Stromal cell of bone marrow (primary cell): ENCODE data around the gene TPT1.
"Not testable (repeated sequence)": the region's sequence is repeated elsewhere in the genome, so short reads cannot be mapped to it uniquely, and the experiment has no call there.

Experiments used
- DNase-seq: peaks from one replicate; pipeline ENCODE4 v3.0.0-alpha.2; 2012; ENCODE audit warnings: low read depth

The TPT1 gene

GRCh38 chr13:45341034-45341798, at the start of gene TPT1:
Gene TPT1, minus strand, starts transcription at chr13:45341183. Its CDS starts 114 bp downstream, at chr13:45341069.
- peak; percentile 95 for DNase-seq

GRCh38 chr13:45390348-45390747, 49.4 kb upstream of the TPT1 start:
- DNase-seq = not testable (repeated sequence)

DNA sequence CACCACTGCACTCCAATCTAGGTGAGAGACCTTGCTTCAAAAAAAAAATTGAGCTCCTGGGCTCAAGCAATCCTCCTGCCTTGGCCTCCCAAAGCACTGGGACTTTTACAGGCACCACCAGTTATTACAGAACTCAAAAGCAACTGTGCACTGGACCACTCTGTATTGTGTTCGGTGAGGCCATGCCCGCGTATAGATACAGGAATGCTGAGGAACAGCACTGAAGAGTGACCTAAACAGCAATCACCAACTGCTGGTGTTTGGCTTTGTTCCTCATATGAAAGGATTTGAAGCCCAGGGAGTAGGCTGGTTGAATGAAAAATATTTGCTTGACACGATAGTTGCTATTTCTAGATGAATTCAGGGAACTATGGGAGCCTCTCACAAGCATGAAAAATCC, 47.7 kb upstream of the TPT1 start:
- no peak for DNase-seq

DNA sequence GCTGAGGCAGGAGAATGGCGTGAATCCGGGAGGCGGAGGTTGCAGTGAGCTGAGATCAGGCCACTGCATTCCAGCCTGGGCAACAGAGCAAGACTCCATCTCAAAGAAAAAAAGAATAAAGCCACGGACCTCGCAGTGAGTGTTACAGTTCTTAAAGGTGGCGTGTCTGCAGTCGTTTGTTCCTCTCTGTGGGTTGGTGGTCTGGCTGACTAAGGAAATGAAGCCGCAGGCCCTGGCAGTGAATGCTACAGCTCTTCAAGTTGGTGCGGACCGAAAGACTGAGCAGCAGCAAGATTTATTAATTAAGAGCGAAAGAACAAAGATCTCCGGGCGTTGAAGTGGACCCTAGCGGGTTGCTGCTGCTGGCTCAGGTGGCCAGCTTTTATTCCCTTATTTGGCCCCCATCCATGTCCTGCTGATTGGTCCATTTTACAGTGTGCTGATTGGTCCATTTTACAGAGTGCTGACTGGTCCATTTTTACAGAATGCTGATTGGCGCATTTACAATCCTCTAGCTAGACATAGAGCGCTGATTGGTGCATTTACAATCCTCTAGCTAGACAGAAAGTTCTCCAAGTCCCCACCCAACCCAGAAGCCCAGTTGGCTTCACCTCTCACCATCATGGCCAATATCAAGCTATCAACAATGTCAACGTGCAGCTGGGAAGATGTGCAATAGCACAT, 46.1 kb upstream of the TPT1 start:
- DNase-seq = not testable (repeated sequence)

DNA sequence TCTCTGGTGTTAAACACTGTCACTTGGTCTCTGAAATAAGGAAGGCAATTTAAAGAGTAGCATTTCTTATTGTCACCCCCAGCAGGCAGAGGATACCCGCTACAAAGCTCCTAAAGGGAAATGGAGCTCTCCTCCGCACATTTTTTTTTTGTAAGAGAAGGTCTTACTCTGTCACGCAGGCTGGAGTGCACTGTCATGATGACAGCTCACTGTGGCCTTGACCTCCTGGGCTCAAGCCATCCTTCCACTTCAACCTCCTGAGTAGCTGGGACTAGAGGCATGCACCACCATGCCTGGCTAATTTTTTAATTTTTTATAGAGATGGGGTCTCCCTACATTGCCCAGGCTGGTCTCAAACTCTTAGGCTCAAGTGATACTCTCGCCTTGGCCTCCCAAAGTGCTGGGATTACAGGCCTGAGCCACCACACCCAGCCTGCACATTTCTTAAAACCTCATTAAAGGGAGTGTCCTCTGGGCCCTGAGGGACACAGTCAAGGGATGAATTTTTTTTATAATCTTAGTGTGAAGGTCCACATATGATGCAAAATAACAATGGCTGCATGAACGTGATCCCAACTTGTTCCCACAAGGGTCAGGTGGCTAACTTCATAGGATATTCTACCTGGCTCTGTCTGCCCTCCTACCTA, 45.0 kb upstream of the TPT1 start:
- DNase-seq = no peak

GRCh38 chr13:45385320-45385719, 44.3 kb upstream of the TPT1 start:
- DNase-seq = no peak

DNA sequence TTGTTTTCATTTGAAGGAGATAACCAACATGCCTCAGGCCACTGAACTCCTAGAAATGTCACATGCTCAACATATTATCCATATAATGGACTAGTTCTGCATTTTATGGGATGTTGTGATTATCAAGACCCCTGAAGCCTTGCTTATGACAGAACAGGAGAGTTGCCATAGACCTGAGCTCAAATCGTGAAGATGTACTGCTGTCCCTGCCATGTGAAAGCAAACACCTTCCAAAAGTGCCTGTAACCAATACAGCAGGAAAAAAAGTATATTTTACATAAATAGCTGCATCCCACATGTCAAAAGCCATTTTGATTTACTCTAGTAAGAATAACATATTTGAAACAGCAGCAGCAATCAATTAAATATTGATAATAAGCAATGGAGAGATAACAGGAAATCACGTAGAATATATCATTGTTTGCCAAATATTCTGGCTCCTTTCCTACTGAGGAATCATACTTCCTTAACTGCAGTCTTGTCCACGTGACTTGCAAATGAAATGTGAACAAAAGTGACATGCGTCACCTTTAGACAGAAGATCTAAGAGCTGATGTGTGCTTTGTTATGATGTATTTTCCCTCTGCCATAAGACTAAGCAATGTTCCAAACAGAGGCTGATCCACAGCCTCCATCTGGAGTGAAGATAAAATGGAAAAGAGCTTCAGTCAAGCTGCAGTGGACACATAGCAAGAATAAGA, 43.6 kb upstream of the TPT1 start:
- DNase-seq = no peak

- DNase-seq = not testable (repeated sequence)
Observed at GRCh38 chr13:45382739-45383138, 41.8 kb upstream of the TPT1 start.

- DNase-seq = no peak
Observed at GRCh38 chr13:45381196-45381595, 40.2 kb upstream of the TPT1 start.

- not testable (repeated sequence) for DNase-seq
Observed at GRCh38 chr13:45380708-45381107, 39.7 kb upstream of the TPT1 start.

DNA sequence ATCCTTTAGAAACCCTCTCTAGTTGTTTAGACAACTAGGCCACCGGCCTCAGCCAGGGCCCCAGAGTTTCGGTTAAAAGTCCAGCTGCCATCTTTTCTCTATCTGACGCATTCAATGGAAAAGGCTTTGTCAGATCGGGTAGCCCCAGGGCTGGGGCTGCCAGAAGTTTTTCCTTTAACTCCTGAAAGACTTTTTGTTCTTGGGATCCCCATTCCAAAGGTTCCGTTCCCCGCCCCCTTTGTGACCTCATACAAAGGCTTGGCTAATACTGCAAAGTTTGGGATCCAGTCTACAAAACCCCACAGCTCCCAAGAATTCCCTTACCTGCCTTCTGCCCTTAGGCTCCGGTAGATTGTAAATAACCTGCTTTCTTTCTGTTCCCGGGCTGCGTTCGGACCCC, 38.5 kb upstream of the TPT1 start:
- DNase-seq = not testable (repeated sequence)

GRCh38 chr13:45378786-45379185, 37.8 kb upstream of the TPT1 start:
- DNase-seq = not testable (repeated sequence)

GRCh38 chr13:45377314-45377713, 36.3 kb upstream of the TPT1 start:
- not testable (repeated sequence) for DNase-seq

DNA sequence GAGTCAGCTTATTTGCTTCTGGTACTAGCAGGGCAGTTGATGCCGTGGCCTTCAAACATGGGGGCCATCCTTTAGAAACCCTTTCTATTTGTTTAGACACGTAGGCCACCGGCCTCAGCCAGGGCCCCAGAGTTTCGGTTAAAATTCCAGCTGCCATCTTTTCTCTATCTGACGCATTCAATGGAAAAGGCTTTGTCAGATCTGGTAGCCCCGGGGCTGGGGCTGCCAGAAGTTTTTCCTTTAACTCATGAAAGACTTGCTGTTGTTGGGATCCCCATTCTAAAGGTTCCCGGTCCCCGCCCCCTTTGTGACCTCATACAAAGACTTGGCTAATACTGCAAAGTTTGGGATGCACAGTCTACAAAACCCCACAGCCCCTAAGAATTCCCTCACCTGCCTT, 35.7 kb upstream of the TPT1 start:
- not testable (repeated sequence) for DNase-seq

DNA sequence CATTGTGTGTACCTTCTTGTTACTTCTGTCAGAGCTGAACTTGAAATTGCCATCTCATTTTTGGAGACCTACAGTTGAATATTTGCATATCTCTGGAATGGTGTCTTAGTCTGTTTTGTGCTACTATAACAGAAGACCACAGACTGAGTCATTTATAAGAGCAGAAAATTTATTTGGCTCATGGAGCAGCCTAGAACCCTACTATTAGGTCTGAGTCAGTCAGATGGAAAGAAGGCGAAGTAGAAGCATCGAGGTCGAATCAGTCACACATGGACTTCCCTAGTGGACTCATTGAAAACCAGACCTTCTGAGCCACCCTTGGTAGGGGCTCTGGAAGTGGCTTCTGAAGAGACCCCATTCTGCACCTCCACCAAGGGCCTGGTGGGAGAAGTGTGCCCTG, 33.9 kb upstream of the TPT1 start:
- DNase-seq = peak; percentile 25

- DNase-seq = no peak
Observed at GRCh38 chr13:45373162-45373547, 32.2 kb upstream of the TPT1 start.

DNA sequence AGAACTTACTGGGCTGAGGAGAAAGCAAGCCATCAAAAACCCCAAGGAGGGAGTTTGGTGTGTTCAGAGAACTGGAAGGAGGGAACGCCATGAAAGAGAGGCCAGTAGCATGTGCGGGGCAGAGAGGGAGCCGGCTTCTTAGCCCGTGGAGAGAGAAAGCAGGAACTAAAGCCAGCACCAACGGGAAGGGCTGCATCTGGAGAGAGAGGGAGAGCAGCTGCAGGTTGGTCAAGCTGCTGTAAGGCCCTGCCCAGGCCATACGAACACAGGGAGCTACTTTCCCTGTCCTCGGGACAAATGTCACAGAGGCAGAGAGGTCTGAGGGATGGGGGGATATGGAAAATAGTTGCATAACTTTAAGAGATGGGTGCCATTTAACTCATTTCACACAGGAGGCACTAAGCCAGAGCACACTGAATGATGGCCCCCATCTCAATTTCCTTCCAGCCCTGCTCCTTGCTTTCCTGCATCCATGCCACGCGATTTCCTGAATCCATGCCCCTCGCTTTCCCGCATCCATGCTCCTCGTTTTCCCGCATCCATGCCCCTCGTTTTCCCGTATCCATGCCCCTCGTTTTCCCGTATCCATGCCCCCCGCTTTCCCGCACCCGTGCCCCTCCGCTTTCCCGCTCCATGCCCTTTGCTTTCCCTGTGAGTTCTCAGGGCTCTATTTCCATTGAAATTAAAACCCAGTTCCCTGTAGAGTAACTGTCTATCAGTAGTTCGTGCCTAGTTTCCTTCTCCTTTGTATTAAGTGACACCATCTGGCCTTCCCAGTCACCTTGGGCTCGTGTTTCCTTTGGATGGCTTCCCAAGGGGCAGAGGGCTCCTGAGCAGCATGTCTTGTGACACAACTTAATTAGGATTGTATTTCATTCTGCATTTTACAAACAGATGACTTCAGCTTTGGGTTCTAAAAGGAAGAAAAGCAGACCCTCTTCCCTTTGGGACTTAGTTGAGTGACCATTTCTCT, 31.5 kb upstream of the TPT1 start:
- DNase-seq = no peak

DNA sequence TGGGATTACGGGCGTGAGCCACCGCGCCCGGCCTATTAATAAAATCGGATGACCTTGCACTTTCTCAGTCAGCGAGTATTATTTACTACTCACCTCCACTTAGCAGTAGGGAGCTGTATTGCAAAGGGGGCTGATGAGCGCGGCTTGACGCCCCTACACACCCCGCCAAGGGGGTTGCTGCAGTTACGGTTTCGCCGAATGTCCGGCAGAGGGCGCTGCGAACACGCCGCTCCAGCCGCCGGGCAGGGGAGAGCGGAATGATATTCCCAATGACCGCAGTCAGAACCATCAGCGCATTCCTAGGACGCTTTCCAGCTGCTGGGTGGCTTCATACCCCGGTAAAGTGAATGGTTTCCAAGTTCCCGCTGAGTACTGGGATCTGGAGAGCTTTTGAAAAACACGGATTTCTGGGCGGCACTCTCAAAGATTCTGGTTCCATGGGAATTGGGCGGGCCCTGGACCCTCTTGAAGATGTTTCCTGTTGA, 30.0 kb upstream of the TPT1 start:
- DNase-seq = peak; percentile 75

DNA sequence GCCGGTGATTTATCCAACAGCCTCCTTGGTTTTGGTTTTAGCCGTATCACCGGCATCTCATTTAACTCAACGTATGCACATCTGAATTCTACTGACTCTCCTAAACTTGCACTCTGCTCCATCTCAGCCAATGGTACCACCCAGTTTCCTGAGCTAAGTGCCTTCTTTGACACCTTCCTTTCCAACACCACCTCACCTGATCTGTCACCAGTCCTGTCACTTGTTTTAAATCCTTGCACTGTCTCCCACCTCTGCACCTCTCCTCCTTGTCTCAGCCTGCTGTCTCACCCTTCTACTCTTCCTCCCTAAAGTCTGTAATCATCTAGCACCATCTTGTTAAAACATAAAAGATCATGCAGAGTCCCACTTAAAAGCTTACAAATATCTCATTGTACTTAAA, 28.1 kb upstream of the TPT1 start:
- no peak for DNase-seq

GRCh38 chr13:45368571-45368970, 27.6 kb upstream of the TPT1 start:
- DNase-seq = no peak

DNA sequence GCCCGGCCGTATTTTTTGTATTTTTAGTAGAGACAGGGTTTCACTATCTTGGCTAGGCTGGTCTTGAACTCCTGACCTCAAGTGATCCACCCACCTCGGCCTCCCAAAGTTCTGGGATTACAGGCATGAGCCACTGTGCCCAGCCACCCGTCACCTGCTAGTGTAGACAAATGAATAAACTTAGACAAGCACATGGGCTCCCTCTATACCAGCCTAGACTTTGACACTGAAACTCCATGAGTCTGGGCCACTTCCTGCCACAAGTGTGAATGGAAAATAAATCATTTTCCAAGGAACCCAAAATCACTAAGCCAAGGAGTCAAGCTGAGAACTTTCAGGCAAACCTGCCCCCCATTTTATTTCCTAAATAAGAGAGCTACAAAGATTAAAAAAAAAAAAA, 27.0 kb upstream of the TPT1 start:
- DNase-seq = no peak
